Stomach (tissue), 4 donors: ENCODE results near the gene PHACTR3.

Experiments used
- EP300 ChIP-seq: sonication (generic); formaldehyde crosslinking; IDR thresholded peaks from one replicate; pipeline ENCODE4 v1.6.1; 2017; ENCODE audit warnings: antibody characterized with exemption
- POLR2A ChIP-seq, 4 donors: fragments of 450-650 bp; IDR thresholded peaks; one replicate each; pipeline ENCODE4 v1.6.1; 2016; ENCODE audit warnings: antibody characterized with exemption in 4 of 4, control low read depth in 2 of 4, mild to moderate bottlenecking in 1 of 4, moderate library complexity in 1 of 4
- POLR2AphosphoS5 ChIP-seq, 3 donors: sonication (generic); formaldehyde crosslinking; IDR thresholded peaks; one replicate each; pipeline ENCODE4 v1.6.1; 2016; ENCODE audit warnings: antibody characterized with exemption in 3 of 3
- TF ChIP-seq, protein P1 (sequence below), 7 experiments: fragments of 450-650 bp in 4 of 7; fragments of 200-600 bp in 3 of 7; sonication (generic) in 3 of 7; IDR thresholded peaks; one replicate each; pipeline ENCODE4 v1.5.1; 2016 to 2019; ENCODE audit warnings: antibody characterized with exemption in 7 of 7, control low read depth in 2 of 7, mild to moderate bottlenecking in 1 of 7

DNA sequence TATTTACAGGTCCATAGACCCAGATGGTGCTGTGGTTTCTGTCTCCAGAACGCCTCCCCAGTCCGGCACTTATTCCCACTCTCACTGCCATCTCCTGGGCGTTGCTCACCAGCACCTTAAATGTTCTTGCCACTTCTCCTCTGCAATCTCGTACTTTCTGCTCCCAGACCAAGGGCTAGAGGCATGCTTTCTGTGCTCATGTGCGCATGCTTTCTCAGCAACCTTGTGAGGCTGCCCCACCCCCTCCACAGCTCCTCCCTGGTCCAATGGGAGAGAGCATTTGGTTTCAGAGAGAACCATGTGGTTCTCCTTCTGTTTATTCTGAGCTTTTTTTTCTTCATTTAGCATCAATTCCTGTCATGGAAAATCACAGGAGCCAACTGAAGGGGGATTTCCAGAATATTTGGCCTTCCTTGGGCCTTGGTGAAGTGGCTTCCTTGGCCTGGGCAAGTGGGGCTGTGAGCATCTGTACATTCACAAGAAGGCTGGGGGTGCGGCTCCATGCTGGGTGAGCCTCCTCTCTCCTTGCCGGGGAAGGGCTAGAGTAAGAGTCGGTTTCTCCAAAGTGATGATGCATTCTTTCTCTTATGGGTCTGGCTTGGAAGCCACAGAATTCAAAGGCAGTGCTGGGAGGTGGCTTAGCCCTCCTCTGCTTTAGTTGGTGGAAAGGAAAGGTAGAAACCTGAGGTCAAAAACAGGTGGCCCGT lies 66.6 kb downstream of the PHACTR3 start:
- TF ChIP-seq, protein P1, sequence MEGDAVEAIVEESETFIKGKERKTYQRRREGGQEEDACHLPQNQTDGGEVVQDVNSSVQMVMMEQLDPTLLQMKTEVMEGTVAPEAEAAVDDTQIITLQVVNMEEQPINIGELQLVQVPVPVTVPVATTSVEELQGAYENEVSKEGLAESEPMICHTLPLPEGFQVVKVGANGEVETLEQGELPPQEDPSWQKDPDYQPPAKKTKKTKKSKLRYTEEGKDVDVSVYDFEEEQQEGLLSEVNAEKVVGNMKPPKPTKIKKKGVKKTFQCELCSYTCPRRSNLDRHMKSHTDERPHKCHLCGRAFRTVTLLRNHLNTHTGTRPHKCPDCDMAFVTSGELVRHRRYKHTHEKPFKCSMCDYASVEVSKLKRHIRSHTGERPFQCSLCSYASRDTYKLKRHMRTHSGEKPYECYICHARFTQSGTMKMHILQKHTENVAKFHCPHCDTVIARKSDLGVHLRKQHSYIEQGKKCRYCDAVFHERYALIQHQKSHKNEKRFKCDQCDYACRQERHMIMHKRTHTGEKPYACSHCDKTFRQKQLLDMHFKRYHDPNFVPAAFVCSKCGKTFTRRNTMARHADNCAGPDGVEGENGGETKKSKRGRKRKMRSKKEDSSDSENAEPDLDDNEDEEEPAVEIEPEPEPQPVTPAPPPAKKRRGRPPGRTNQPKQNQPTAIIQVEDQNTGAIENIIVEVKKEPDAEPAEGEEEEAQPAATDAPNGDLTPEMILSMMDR (IDR thresholded peaks at IDR 0.05): no peak
- TF ChIP-seq POLR2A (IDR thresholded peaks at IDR 0.05) (no peak), EP300 (no peak), POLR2AphosphoS5 (IDR thresholded peaks at IDR 0.05) (no peak)
